ENCODE data around the gene PODXL. TPM values are rescaled to one million over a fixed set of nuclear protein-coding genes. Genes with fewer than 3 reads are reported as not detected.

PODXL gene
- polyA plus RNA-seq, 1 donor (not counting 4 experiments of a cell fraction or from before 2014, with no cell fraction given): 0.08 TPM

- DNase-seq (ENCODE audit: low read depth, low spot score) (no peak), FAIRE-seq (no peak)
- no peak overlapping the region for H3K4me2 ChIP-seq (ENCODE audit: control insufficient read depth, extremely low read depth, insufficient read depth, low read depth, low read length)
- dilution Hi-C loops (cut with MboI; ENCODE audit: extremely low pct_ligation_motif_present, low sequenced_read_pairs): no loop called here
- no peaks in the 10 kb centered on the region for H3K9me3 ChIP-seq (ENCODE audit: control insufficient read depth, low read depth, low read length)
- no peaks in the 10 kb centered on the region for H4K20me1 ChIP-seq (ENCODE audit: control insufficient read depth, extremely low read depth, insufficient read depth, low read length)
- H3K9me1 ChIP-seq (ENCODE audit: control insufficient read depth, extremely low read depth, insufficient read depth, low read length): no peaks in the 10 kb centered on the region
- H2AFZ ChIP-seq (ENCODE audit: control insufficient read depth, low read length): no peak overlapping the region
- H3K79me2 ChIP-seq (ENCODE audit: control insufficient read depth, insufficient read depth, low read length): no peaks in the 10 kb centered on the region
- peaks cover 0 to 2% of the 10 kb centered on the region in 2 experiments for H3K36me3 ChIP-seq (ENCODE audit: control insufficient read depth in 2 of 2, extremely low read depth in 1 of 2, insufficient read depth in 2 of 2, low read length in 2 of 2)
- no peak overlapping the region for H3K27ac ChIP-seq (ENCODE audit: control insufficient read depth, insufficient read depth, low read length)
- H3K9ac ChIP-seq (ENCODE audit: control insufficient read depth, extremely low read depth, insufficient read depth, low read length): no peak overlapping the region
- TF ChIP-seq CTCF (optimal IDR thresholded peaks at IDR 0.05 in 1 of 3, IDR thresholded peaks at IDR 0.05 in 1 of 3, conservative IDR thresholded peaks at IDR 0.05 in 1 of 3; ENCODE audit: extremely low read depth in 1 of 3, insufficient read depth in 2 of 3, low read length in 3 of 3) (no peak), EZH2 (IDR thresholded peaks at IDR 0.05; ENCODE audit: low read length) (no peak)
- H3K4me3 ChIP-seq (ENCODE audit: control insufficient read depth in 2 of 3, extremely low read depth in 1 of 3, insufficient read depth in 2 of 3, low read depth in 1 of 3, low read length in 3 of 3): no peak overlapping the region
- no peaks in the 10 kb centered on the region for H3K4me1 ChIP-seq (ENCODE audit: control insufficient read depth, extremely low read depth, insufficient read depth, low read length)
- H3K27me3 ChIP-seq (ENCODE audit: control insufficient read depth, extremely low read depth, insufficient read depth, low read length): no peaks in the 10 kb centered on the region
These were observed 75.8 kb downstream of the PODXL start for GRCh38 chr7:131480384-131481315.

GRCh38 chr7:131476740-131477139, 79.7 kb downstream of the PODXL start:
- no peaks in the 10 kb centered on the region for H4K20me1 ChIP-seq (ENCODE audit: control insufficient read depth, extremely low read depth, insufficient read depth, low read length)
- H3K9me3 ChIP-seq (ENCODE audit: control insufficient read depth, low read depth, low read length): no peaks in the 10 kb centered on the region
- H3K9me1 ChIP-seq (ENCODE audit: control insufficient read depth, extremely low read depth, insufficient read depth, low read length): no peaks in the 10 kb centered on the region
- no peaks in the 10 kb centered on the region for H3K79me2 ChIP-seq (ENCODE audit: control insufficient read depth, insufficient read depth, low read length)
- H3K4me3 ChIP-seq (ENCODE audit: control insufficient read depth in 2 of 3, extremely low read depth in 1 of 3, insufficient read depth in 2 of 3, low read depth in 1 of 3, low read length in 3 of 3): no peak overlapping the region
- FAIRE-seq: no peak
- no peak overlapping the region for H3K9ac ChIP-seq (ENCODE audit: control insufficient read depth, extremely low read depth, insufficient read depth, low read length)
- DNase-seq (ENCODE audit: low read depth, low spot score): no peak
- H3K36me3 ChIP-seq (ENCODE audit: control insufficient read depth in 2 of 2, extremely low read depth in 1 of 2, insufficient read depth in 2 of 2, low read length in 2 of 2): peaks cover 0 to 3% of the 10 kb centered on the region in 2 experiments
- H3K27ac ChIP-seq (ENCODE audit: control insufficient read depth, insufficient read depth, low read length): no peak overlapping the region
- dilution Hi-C loops (cut with MboI; ENCODE audit: extremely low pct_ligation_motif_present, low sequenced_read_pairs): no loop called here
- no peaks in the 10 kb centered on the region for H3K4me1 ChIP-seq (ENCODE audit: control insufficient read depth, extremely low read depth, insufficient read depth, low read length)
- TF ChIP-seq EZH2 (IDR thresholded peaks at IDR 0.05; ENCODE audit: low read length) (no peak), CTCF (optimal IDR thresholded peaks at IDR 0.05 in 1 of 3, IDR thresholded peaks at IDR 0.05 in 1 of 3, conservative IDR thresholded peaks at IDR 0.05 in 1 of 3; ENCODE audit: extremely low read depth in 1 of 3, insufficient read depth in 2 of 3, low read length in 3 of 3) (no peak)
- H2AFZ ChIP-seq (ENCODE audit: control insufficient read depth, low read length): no peak overlapping the region
- H3K27me3 ChIP-seq (ENCODE audit: control insufficient read depth, extremely low read depth, insufficient read depth, low read length): no peaks in the 10 kb centered on the region
- H3K4me2 ChIP-seq (ENCODE audit: control insufficient read depth, extremely low read depth, insufficient read depth, low read depth, low read length): no peak overlapping the region

Data from keratinocyte (primary cell).